Neural cell (in vitro differentiated cells): ENCODE measurements around the gene EXOC6B.
A peak's percentile ranks its signal among the peaks of the same experiment; 100 is the strongest.

Experiments
- CTCF ChIP-seq: fragments of 450-650 bp; IDR thresholded peaks from 2 replicates; pipeline ENCODE4 v1.5.1; 2014; ENCODE audit warnings: antibody characterized with exemption, mild to moderate bottlenecking, moderate library complexity; ENCODE audit not compliant: poor library complexity, severe bottlenecking
- EP300 ChIP-seq: fragments of 450-650 bp; conservative IDR thresholded peaks from 2 replicates; pipeline ENCODE4 v1.6.1; 2014; ENCODE audit warnings: antibody characterized with exemption, mild to moderate bottlenecking, moderate library complexity; ENCODE audit not compliant: poor library complexity, severe bottlenecking
- EZH2 ChIP-seq: fragments of 200-600, 300-800 bp; shearing (Covaris generic), sonication (generic); IDR thresholded peaks from 2 replicates; pipeline ENCODE4 v1.6.1; 2014; ENCODE audit warnings: antibody characterized with exemption, low read length, borderline replicate concordance, mild to moderate bottlenecking; ENCODE audit not compliant: insufficient read depth, poor library complexity, severe bottlenecking
- MXI1 ChIP-seq: fragments of 450-650 bp; conservative IDR thresholded peaks from 2 replicates; pipeline ENCODE4 v1.6.1; 2014; ENCODE audit warnings: antibody characterized with exemption, mild to moderate bottlenecking; ENCODE audit not compliant: poor library complexity, severe bottlenecking
- POLR2AphosphoS5 ChIP-seq: IDR thresholded peaks from 2 replicates; pipeline ENCODE4 v1.6.1; 2012
- RAD21 ChIP-seq: fragments of 450-650 bp; conservative IDR thresholded peaks from 2 replicates; pipeline ENCODE4 v1.6.1; 2014; ENCODE audit warnings: antibody characterized with exemption, mild to moderate bottlenecking, moderate library complexity
- REST ChIP-seq: IDR thresholded peaks from 2 replicates; pipeline ENCODE4 v1.6.1; 2012; ENCODE audit warnings: borderline replicate concordance
- SMC3 ChIP-seq: fragments of 450-650 bp; conservative IDR thresholded peaks from 2 replicates; pipeline ENCODE4 v1.6.1; 2014; ENCODE audit warnings: antibody characterized with exemption, mild to moderate bottlenecking, moderate library complexity; ENCODE audit not compliant: poor library complexity
- TAF1 ChIP-seq: IDR thresholded peaks from 2 replicates; pipeline ENCODE4 v1.6.1; 2012; ENCODE audit warnings: low read depth

- no peak for TF ChIP-seq TAF1
- no peak for TF ChIP-seq CTCF
- no peak for TF ChIP-seq EP300
- no peak for TF ChIP-seq RAD21
- TF ChIP-seq POLR2AphosphoS5, result no peak
- TF ChIP-seq SMC3, result no peak
- no peak for TF ChIP-seq EZH2
- TF ChIP-seq MXI1, result peak; percentile 35
- no peak for TF ChIP-seq REST
Observed at GRCh38 chr2:72142570-72143440, 683.0 kb downstream of the EXOC6B start.
